ENCODE data around the gene MFF.
"Not testable (repeated sequence)": the region's sequence is repeated elsewhere in the genome, so short reads cannot be mapped to it uniquely, and the experiment has no call there.

MFF gene

GRCh38 chr2:227376656-227377396 is 51.8 kb downstream of the MFF start:
- DNase-seq (ENCODE audit: low read depth, low spot score), result no peak
- Histone ChIP-seq H3K9me3 (ENCODE audit: low read depth, low read length) (no peaks in the 10 kb centered on the region), H3K36me3 (ENCODE audit: insufficient read depth, low read length) (no peaks in the 10 kb centered on the region), H3K9ac (ENCODE audit: insufficient read length) (no peak overlapping the region), H3K4me3 (no peak overlapping the region), H3K27ac (no peak overlapping the region)
- TF ChIP-seq FOXP2 (optimal IDR thresholded peaks at IDR 0.05; ENCODE audit: control extremely low read depth, extremely low read length, insufficient read depth), result no peak
- no peak for TF ChIP-seq EZH2 (IDR thresholded peaks at IDR 0.05)
- no peak for TF ChIP-seq POLR2AphosphoS5 (IDR thresholded peaks at IDR 0.05; ENCODE audit: borderline replicate concordance, low read depth, low read length)

- H3K36me3 ChIP-seq (ENCODE audit: insufficient read depth, low read length), result no peaks in the 10 kb centered on the region
- no peak for TF ChIP-seq EZH2 (IDR thresholded peaks at IDR 0.05)
- TF ChIP-seq POLR2AphosphoS5 (IDR thresholded peaks at IDR 0.05; ENCODE audit: borderline replicate concordance, low read depth, low read length), result no peak
- TF ChIP-seq FOXP2 (optimal IDR thresholded peaks at IDR 0.05; ENCODE audit: control extremely low read depth, extremely low read length, insufficient read depth), result no peak
- no peak overlapping the region for H3K4me3 ChIP-seq
- no peak overlapping the region for H3K27ac ChIP-seq
- DNase-seq (ENCODE audit: low read depth, low spot score), result no peak
- no peaks in the 10 kb centered on the region for H3K9me3 ChIP-seq (ENCODE audit: low read depth, low read length)
- H3K9ac ChIP-seq (ENCODE audit: insufficient read length), result no peak overlapping the region
Observed at GRCh38 chr2:227377467-227378351, 52.7 kb downstream of the MFF start.

GRCh38 chr2:227378371-227378782 is 53.3 kb downstream of the MFF start:
- Histone ChIP-seq H3K27ac (no peak overlapping the region), H3K4me3 (no peak overlapping the region)
- DNase-seq (ENCODE audit: low read depth, low spot score), result no peak

GRCh38 chr2:227379095-227379494 is 54.0 kb downstream of the MFF start, which contains the start of gene TM4SF20:
TM4SF20 (minus strand) TSS chr2:227379306; CDS start chr2:227379268, 38 bp downstream.
- Histone ChIP-seq H3K27ac (no peak within 1 kb of the TSS), H3K9ac (ENCODE audit: insufficient read length) (no peak within 1 kb of the TSS), H3K4me3 (no peak within 1 kb of the TSS), H3K36me3 (ENCODE audit: insufficient read depth, low read length) (no peaks in the 10 kb centered on the region), H3K9me3 (ENCODE audit: low read depth, low read length) (no peaks in the 10 kb centered on the region)
- no peak for TF ChIP-seq POLR2AphosphoS5 (IDR thresholded peaks at IDR 0.05; ENCODE audit: borderline replicate concordance, low read depth, low read length)
- TF ChIP-seq FOXP2 (optimal IDR thresholded peaks at IDR 0.05; ENCODE audit: control extremely low read depth, extremely low read length, insufficient read depth), result no peak
- TF ChIP-seq EZH2 (IDR thresholded peaks at IDR 0.05), result no peak
- no peak for DNase-seq (ENCODE audit: low read depth, low spot score)

More at GRCh38 chr2:227378371-227378782, 53.3 kb downstream of the MFF start:
- Histone ChIP-seq H3K36me3 (ENCODE audit: insufficient read depth, low read length) (no peaks in the 10 kb centered on the region), H3K9me3 (ENCODE audit: low read depth, low read length) (no peaks in the 10 kb centered on the region), H3K9ac (ENCODE audit: insufficient read length) (no peak overlapping the region)
- no peak for TF ChIP-seq FOXP2 (optimal IDR thresholded peaks at IDR 0.05; ENCODE audit: control extremely low read depth, extremely low read length, insufficient read depth)
- TF ChIP-seq EZH2 (IDR thresholded peaks at IDR 0.05), result no peak
- TF ChIP-seq POLR2AphosphoS5 (IDR thresholded peaks at IDR 0.05; ENCODE audit: borderline replicate concordance, low read depth, low read length), result no peak

GRCh38 chr2:227382241-227382835 is 57.3 kb downstream of the MFF start:
- not testable (repeated sequence) for H3K27ac ChIP-seq; H3K9ac ChIP-seq (ENCODE audit: insufficient read length); H3K36me3 ChIP-seq (ENCODE audit: insufficient read depth, low read length); DNase-seq (ENCODE audit: low read depth, low spot score); H3K4me3 ChIP-seq; H3K9me3 ChIP-seq (ENCODE audit: low read depth, low read length)

GRCh38 chr2:227383686-227384085 is 58.6 kb downstream of the MFF start:
- Histone ChIP-seq H3K4me3 (no peak overlapping the region), H3K36me3 (ENCODE audit: insufficient read depth, low read length) (no peaks in the 10 kb centered on the region), H3K9me3 (ENCODE audit: low read depth, low read length) (no peaks in the 10 kb centered on the region), H3K27ac (no peak overlapping the region), H3K9ac (ENCODE audit: insufficient read length) (no peak overlapping the region)
- TF ChIP-seq EZH2 (IDR thresholded peaks at IDR 0.05), result no peak
- TF ChIP-seq FOXP2 (optimal IDR thresholded peaks at IDR 0.05; ENCODE audit: control extremely low read depth, extremely low read length, insufficient read depth), result no peak
- no peak for DNase-seq (ENCODE audit: low read depth, low spot score)

GRCh38 chr2:227386630-227387029 is 61.6 kb downstream of the MFF start:
- Histone ChIP-seq H3K4me3 (no peak overlapping the region), H3K9me3 (ENCODE audit: low read depth, low read length) (no peaks in the 10 kb centered on the region), H3K9ac (ENCODE audit: insufficient read length) (no peak overlapping the region), H3K27ac (no peak overlapping the region), H3K36me3 (ENCODE audit: insufficient read depth, low read length) (no peaks in the 10 kb centered on the region)
- DNase-seq (ENCODE audit: low read depth, low spot score), result no peak
- TF ChIP-seq EZH2 (IDR thresholded peaks at IDR 0.05) (no peak), FOXP2 (optimal IDR thresholded peaks at IDR 0.05; ENCODE audit: control extremely low read depth, extremely low read length, insufficient read depth) (no peak), POLR2AphosphoS5 (IDR thresholded peaks at IDR 0.05; ENCODE audit: borderline replicate concordance, low read depth, low read length) (no peak)

GRCh38 chr2:227387583-227387982 is 62.5 kb downstream of the MFF start, which contains the start of gene SCYGR1:
SCYGR1 (minus strand) TSS chr2:227387949; CDS start chr2:227387949, 0 bp downstream.
- not testable (repeated sequence) for H3K4me3 ChIP-seq; H3K9me3 ChIP-seq (ENCODE audit: low read depth, low read length); DNase-seq (ENCODE audit: low read depth, low spot score); H3K27ac ChIP-seq; H3K9ac ChIP-seq (ENCODE audit: insufficient read length); H3K36me3 ChIP-seq (ENCODE audit: insufficient read depth, low read length)

Data from SK-N-MC (cell line).